Measurements from ENCODE around the gene PTGR3.

The PTGR3 gene, protein sequence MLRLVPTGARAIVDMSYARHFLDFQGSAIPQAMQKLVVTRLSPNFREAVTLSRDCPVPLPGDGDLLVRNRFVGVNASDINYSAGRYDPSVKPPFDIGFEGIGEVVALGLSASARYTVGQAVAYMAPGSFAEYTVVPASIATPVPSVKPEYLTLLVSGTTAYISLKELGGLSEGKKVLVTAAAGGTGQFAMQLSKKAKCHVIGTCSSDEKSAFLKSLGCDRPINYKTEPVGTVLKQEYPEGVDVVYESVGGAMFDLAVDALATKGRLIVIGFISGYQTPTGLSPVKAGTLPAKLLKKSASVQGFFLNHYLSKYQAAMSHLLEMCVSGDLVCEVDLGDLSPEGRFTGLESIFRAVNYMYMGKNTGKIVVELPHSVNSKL

DNA sequence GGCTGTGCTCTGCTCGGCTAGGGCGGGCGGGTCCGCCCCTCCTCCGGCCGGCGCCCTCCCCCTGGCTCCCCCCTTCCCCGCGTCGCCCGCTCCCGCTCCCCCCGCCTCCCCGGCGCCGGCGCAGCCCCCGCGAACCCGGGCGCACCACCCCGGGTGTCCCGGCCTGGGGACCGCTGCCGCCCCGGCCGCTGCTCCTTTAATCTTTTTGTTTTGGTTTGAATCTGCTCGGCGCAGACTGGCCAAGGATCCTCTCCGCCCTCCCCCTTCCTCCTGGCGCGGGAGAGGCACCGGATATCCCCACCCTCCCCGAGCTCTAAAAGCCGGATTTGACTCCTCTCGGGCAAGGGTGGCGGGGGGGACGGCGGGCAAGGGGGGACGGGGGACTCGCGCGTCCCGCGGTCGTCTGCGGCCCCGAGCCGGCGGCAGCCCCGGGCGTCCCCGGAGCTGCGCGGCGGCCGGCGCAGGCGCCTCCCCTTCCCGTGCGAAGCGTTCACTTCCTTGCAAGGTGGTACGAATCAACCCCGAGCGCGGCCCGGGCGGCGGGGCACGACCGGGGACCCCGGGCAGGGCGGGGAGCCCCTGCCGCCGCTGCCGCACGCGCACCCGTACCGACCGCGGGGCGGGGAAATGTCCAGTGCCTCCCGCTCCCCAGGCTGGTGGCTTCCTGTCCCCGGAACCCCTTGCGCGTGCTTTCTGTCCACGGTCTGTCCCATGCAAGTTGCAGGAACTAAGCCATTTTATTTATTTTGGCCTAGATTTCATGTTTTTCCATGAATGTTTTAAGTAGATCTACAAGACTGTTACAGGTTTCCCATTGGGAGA, at the start of gene PTGR3:
Gene PTGR3 (minus strand): TSS at position 11 of the 822 bp plus-strand sequence. CDS start 81 bp downstream, outside the sequence.
- TF ChIP-seq, protein P1, sequence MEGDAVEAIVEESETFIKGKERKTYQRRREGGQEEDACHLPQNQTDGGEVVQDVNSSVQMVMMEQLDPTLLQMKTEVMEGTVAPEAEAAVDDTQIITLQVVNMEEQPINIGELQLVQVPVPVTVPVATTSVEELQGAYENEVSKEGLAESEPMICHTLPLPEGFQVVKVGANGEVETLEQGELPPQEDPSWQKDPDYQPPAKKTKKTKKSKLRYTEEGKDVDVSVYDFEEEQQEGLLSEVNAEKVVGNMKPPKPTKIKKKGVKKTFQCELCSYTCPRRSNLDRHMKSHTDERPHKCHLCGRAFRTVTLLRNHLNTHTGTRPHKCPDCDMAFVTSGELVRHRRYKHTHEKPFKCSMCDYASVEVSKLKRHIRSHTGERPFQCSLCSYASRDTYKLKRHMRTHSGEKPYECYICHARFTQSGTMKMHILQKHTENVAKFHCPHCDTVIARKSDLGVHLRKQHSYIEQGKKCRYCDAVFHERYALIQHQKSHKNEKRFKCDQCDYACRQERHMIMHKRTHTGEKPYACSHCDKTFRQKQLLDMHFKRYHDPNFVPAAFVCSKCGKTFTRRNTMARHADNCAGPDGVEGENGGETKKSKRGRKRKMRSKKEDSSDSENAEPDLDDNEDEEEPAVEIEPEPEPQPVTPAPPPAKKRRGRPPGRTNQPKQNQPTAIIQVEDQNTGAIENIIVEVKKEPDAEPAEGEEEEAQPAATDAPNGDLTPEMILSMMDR (IDR thresholded peaks at IDR 0.05; ENCODE audit: low read depth, low read length, missing control alignments), result no peak
- H3K4me3 ChIP-seq (ENCODE audit: low read depth, low read length), result peak within 1 kb of the TSS; percentile 87
- DNase-seq (ENCODE audit: low read depth), result no peak
- in situ Hi-C loops (cut with HindIII; ENCODE audit: low sequenced_read_pairs), result no loop called here

DNA sequence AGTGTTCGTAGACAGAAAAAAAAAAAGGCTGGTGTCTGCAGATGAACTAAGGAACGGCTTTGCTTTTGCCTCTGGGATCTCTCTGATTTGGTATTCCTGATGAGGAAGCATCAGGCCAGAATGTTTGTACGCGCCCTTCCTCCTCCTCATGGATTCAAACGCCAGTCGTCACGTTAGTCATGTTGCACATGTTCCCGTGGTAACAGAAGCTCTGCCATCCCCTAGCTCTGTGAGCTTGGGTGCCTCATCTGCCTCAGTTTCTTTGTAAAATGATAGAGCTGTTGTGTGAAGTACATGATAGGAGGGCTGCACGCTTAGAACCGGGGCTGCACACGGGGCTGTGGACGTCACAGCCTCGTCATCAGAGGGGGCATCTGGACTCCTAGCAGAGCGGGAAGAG, 48.7 kb upstream of the PTGR3 start:
- no peak overlapping the region for H3K4me3 ChIP-seq (ENCODE audit: low read depth, low read length)
- TF ChIP-seq, protein P1 (IDR thresholded peaks at IDR 0.05; ENCODE audit: low read depth, low read length, missing control alignments), result no peak
- no peak for DNase-seq (ENCODE audit: low read depth)
- in situ Hi-C loops (cut with HindIII; ENCODE audit: low sequenced_read_pairs), result no loop called here

- DNase-seq (ENCODE audit: low read depth), result no peak
- in situ Hi-C loops (cut with HindIII; ENCODE audit: low sequenced_read_pairs), result no loop called here
- TF ChIP-seq, protein P1 (IDR thresholded peaks at IDR 0.05; ENCODE audit: low read depth, low read length, missing control alignments), result no peak
- no peak overlapping the region for H3K4me3 ChIP-seq (ENCODE audit: low read depth, low read length)
Observed at GRCh38 chr18:75256376-75256775, 47.4 kb upstream of the PTGR3 start.

DNA sequence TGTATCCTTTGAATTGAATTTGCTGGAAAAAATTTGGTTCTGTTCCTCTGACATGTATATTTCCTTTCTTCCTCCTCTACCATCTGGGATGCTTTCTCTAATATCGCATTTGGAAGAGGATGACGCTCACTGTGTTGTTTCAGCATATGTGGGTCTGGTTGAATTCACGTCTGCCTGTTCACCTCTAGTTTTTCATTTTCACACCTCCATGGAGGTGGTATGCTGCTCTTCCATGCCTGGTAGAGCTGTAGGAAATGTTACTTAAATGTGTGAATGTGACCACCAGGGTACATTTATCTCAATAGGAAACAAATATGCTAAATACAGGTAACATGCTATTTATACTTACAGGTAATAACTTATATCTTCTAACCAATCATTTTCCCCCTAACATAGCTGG, 46.2 kb upstream of the PTGR3 start:
- TF ChIP-seq, protein P1 (IDR thresholded peaks at IDR 0.05; ENCODE audit: low read depth, low read length, missing control alignments), result no peak
- no peak for DNase-seq (ENCODE audit: low read depth)
- no peak overlapping the region for H3K4me3 ChIP-seq (ENCODE audit: low read depth, low read length)
- in situ Hi-C loops (cut with HindIII; ENCODE audit: low sequenced_read_pairs), result no loop called here

DNA sequence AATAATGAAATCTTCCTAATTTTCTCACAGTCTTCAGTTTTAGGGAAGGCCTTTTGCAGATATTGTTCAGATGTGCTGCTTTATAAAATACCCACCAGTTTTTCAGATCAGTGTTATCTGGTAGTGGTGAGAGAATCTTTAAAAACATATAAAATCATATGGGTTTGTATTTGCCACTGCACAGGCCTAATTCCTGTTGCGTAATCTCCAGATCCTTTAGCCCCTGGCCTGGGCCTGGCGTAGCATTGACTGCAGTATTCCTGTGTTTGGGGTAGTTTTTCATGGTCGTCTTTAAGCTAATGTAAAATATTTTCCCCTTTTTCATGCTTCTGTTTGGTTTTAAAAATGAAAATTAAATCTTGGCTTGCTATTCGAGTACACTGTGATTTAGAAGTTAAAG, 44.8 kb upstream of the PTGR3 start:
- TF ChIP-seq, protein P1 (IDR thresholded peaks at IDR 0.05; ENCODE audit: low read depth, low read length, missing control alignments), result no peak
- no peak overlapping the region for H3K4me3 ChIP-seq (ENCODE audit: low read depth, low read length)
- in situ Hi-C loops (cut with HindIII; ENCODE audit: low sequenced_read_pairs), result loop anchor here (5.0 kb wide), 1 partner anchor 66 kb away; no protein-coding TSS in a partner anchor
- DNase-seq (ENCODE audit: low read depth), result no peak

DNA sequence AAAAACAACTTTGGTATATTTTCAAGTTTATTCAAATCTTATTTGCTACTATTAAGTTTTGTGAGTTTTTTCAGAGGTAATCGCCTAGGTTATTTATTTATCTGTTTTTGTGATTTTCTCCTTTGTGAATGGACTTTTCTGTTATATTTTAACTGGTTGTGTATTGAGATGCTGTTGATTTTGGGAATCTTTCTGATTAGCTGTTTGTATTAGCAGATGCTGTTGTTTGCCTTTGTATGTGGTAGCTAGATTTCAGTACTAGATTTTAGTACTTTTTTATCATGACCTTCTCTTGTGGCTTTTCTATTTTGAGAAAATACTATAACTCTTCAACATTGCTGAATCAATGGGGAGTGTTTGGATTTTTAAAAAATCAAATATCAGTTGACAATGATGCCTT, 44.1 kb upstream of the PTGR3 start:
- TF ChIP-seq, protein P1 (IDR thresholded peaks at IDR 0.05; ENCODE audit: low read depth, low read length, missing control alignments), result no peak
- DNase-seq (ENCODE audit: low read depth), result no peak
- in situ Hi-C loops (cut with HindIII; ENCODE audit: low sequenced_read_pairs), result loop anchor here (5.0 kb wide), 1 partner anchor 66 kb away; no protein-coding TSS in a partner anchor
- no peak overlapping the region for H3K4me3 ChIP-seq (ENCODE audit: low read depth, low read length)

Data from astrocyte of the cerebellum (primary cell).